Right ventricle myocardium superior (tissue), 1 donor: Measurements from ENCODE around the gene TMEM74B. TPM values are rescaled to one million over a fixed set of nuclear protein-coding genes. Genes with fewer than 3 reads are reported as not detected.
"Not testable (repeated sequence)": the region's sequence is repeated elsewhere in the genome, so short reads cannot be mapped to it uniquely, and the experiment has no call there.

Experiments used
- ATAC-seq: fragments of 200-7000 bp; cut with Tn5 transposase; one replicate; pipeline ENCODE4 v1.9.1; 2020; ENCODE audit warnings: mild to moderate bottlenecking; ENCODE audit not compliant: poor library complexity
- DNase-seq: peaks from one replicate; pipeline ENCODE4 v3.0.0-alpha.2; 2020
- intact Hi-C: fragments of 100-400 bp; cut with DNase I; formaldehyde crosslinking; loops from one replicate; pipeline ENCODE4 v1.11.2; 2022
- total RNA-seq: library from RNA; stranded (reverse); fragmentation: NEBNext Ultra II Directional; extraction: Animal tissue kit (Norgen Biotek cat#: 25700); gene quantifications from one replicate; pipeline ENCODE4 v1.2.1, GENCODE V29; 2021
- donor health status: DM: no; HTN: yes; CAD: no; lungs with severe emphysema.

TMEM74B gene
- total RNA-seq, 1 donor from 2014 or later = 5.2 TPM

DNA sequence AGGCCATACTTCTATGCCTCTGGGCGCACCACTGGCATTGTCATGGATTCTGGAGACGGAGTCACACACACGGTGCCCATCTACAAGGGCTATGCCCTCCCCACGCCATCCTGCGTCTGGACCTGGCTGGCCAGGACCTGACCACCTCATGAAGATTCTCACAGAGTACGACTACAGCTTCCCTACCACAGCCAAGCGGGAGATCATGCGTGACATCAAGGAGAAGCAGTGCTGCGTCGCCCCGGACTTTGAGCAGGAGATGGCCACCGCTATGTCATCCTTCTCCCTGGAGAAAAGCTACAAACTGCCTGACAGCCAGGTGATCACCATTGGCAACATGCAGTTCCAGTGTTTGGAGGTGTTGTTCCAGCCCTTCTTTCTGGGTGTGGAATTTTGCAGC, 23.8 kb downstream of the TMEM74B start:
- ATAC-seq (no peak), DNase-seq (no peak)
- intact Hi-C loops = no loop called here

DNA sequence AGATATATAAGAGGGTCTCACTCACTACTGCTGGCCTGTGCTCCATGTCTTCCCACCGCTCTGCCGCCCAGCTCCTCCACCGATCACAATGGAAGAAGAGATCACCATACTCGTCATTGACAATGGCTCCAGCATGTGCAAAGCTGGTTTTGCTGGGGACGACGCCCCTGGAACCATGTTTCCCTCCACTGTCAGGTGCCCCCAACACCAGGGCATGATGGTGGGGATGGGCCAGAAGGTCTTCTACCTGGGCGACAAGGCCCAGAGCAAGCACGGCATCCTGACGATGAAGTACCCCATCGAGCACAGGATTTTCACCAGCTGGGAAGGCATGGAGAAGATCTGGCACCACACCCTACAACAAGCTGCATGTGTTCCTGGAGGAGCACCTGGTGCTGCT, 24.3 kb downstream of the TMEM74B start:
- DNase-seq (no peak), ATAC-seq (no peak)
- intact Hi-C loops = no loop called here

DNA sequence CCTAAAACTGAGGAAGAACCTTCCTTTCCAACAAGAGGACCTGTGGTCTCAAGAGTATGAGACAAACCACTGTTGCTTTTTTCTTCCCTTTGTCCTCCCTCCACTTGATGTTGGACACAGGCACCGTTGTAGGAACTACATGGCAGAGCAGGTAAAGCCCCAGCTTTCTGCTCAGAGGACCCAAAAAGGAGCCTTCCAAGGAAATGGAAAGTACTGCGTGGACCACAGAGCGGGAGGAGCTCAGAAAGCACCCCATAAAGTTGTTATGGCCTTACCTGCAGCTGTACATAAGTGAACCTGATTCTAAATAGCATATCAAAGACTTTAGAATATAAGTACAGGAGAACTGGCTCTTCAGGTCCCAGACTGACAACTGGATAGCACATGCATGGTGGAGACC, 29.4 kb downstream of the TMEM74B start:
- ATAC-seq = no peak
- intact Hi-C loops = no loop called here
- DNase-seq = no peak

DNA sequence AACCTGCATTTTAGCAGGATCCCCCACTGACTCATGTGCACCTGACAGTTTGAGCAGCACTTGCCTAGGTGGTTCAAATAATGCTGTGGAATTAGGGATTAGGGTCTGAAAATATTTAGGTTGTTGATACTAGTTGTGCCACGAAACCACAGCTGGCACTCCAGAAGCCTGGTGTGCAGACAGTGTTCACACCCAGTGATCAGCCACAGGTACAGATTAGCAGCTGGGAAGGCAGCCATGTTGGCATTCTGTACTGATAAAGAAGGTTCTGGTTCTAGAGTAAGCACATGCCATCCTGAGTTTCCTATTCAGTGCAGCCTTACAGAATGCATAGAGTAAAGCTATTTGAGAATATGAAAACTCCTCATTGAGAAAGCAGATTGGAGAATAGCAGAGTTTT, 30.1 kb downstream of the TMEM74B start:
- intact Hi-C loops = no loop called here
- no peak for DNase-seq
- peak; percentile 71 for ATAC-seq

DNA sequence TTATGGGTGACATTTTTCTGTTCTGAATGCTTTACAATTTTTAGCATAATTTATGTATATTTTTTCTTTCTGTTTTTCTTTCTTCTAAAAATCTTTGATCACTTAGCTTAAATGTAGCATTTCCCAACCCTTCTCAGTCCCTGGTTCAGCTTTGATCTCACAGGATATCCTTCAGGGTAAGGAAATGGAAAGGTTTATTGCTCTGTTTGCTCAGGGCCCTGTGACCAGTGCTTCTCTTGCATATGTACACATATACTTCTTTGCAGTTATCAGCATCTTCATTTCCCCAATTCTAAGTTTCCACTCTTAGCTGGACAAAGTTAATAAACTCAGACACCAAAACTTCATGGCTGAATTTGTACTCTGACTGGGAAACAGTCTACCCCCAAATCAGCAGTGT, 30.6 kb downstream of the TMEM74B start:
- DNase-seq (no peak), ATAC-seq (no peak)
- intact Hi-C loops = no loop called here

DNA sequence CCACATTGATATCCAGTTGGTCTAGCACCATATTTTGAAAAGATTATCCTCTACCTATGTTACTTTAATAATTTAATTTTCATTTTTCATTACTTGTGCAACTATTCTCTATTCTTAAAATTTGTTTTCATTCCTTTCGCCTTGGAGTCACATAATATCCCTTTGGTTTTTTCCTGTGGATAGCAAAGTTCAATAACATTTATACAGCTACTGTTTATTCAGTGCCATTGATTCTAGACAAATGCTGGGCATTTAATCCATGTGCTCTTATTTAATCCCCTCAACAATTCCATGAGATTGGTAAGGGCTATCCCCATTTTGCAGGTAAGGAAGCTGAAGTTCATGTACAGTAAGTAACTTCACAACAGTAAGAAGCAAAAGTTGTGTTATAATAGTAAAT, 33.8 kb downstream of the TMEM74B start:
- DNase-seq (no peak), ATAC-seq (no peak)
- intact Hi-C loops = no loop called here

DNA sequence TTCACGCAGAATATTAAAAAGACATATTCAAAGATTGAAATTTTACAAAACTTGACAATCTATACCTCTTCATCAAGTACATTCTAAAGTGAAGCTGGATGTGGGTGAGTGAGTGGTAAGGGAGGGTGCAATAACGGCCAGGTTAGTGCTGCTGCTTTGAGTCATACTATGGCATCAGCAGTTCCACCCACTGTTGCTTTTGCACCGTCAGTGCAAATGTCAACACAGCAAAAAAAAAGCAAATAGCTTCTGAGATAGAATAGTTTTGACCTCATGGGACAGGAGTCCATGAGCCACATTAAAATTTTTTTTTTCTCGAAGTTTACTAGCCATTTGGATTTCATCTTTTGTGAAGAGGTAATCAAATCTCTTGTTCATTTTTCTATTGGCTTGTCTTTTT, 34.6 kb downstream of the TMEM74B start:
- ATAC-seq (no peak), DNase-seq (no peak)
- intact Hi-C loops = no loop called here

DNA sequence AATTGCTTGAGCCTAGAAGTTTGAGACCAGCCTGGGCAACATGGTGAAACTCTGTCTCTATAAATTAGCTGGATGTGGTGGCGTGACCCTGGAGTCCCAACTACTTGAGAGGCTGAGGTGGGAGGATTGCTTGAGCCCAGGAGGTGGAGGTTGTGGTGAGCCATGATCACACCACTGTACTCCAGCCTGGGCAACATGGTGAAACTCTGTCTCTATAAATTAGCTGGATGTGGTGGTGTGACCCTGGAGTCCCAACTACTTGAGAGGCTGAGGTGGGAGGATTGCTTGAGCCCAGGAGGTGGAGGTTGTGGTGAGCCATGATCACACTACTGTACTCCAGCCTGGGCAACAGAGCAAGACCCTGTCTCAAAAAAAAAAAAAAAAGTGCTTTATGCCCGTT, 35.0 kb downstream of the TMEM74B start:
- DNase-seq, intact Hi-C loops, ATAC-seq: not testable (repeated sequence)

DNA sequence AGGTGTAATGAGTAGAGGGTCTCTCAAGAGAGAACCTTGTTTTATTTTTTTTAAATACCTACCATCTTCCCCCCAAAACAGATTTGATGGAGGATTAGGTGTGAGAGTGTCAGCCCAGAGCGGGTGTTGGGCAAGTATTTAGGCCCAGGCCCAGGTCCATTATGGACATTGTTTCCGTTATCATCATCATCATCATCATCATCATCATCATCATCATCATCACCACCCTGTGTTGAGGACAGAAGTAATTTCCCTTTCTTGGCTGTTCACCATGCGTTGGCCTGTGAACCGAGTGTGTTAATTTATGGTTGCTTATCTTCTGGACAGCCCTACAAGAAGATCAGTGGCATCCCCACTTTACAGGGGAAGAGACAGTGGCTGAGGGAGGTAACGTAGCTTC, 37.8 kb downstream of the TMEM74B start:
- no peak for DNase-seq
- no peak for ATAC-seq
- intact Hi-C loops = no loop called here

DNA sequence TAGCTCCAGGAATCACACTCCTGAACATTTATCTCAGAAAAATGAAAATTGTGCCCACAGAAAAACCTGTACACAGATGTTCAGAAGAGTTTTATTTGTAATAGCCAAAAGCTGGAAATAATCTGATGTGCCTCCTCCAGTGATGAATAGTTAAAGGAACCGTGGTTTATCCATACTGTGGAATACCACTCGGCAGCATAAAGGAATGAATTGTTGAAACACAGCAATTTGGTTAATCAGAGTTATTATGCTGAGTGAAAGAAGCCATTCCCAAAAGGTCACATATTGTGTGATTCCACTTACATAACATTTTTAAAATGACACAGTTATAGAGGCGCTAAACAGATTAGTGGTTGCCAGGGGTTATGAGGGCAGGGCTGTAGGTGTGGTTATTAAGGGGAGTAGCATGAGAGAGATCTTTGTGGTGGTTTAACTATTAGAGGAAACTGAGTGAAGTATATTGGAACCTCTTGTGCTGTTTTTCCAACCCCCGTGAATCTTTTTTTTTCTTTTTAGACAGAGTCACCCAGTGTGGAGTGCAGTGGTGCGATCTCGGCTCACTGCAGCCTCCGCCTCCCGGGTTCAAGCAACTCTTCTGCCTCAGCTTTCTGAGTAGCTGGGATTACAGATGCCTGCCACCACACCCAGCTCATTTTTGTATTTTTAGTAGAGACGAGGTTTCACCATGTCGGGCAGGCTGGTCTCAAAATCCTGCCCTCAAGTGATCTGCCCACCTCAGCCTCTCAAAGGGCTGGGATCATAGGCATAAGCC, 40.2 kb downstream of the TMEM74B start:
- intact Hi-C loops = no loop called here
- DNase-seq (no peak), ATAC-seq (peak; percentile 75)

DNA sequence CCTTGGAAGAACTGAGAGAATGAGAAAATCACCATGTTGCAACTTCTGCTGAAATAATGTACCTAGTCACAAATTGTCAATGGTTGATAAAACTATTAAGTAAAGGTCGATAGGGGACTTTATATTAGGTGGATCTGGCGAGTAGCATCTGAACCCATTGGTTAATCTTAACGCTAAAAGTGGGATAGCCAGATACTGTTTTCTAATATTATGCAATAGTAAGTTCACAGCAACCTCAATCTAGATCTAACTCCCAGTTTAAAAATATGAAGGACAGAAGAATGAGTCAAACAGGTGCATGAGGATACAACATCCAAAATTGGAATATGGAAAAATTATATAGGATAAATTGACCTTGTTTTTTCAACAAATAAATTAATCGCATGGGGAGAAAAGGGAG, 47.5 kb downstream of the TMEM74B start:
- DNase-seq = no peak
- ATAC-seq = no peak
- intact Hi-C loops = no loop called here

DNA sequence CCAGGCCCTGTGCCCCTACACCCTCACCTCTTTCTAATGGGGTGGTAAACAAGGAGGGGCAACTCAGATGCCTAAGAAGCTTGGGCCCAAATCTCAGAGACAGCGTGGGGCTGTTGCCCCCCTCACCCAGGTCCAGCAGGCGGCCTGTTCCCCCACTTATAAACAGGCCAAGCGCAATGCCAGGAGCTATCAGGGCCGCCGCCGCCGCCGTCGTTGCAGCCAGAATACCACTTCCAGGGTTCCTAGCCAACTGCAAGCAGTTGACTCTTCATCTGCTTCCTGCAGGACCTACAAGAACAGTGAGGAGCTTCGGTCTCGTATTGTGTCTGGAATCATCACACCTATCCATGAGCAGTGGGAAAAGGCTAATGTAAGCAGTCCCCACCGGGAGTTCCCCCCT, 49.9 kb downstream of the TMEM74B start:
- DNase-seq = no peak
- no peak for ATAC-seq
- intact Hi-C loops = no loop called here

DNA sequence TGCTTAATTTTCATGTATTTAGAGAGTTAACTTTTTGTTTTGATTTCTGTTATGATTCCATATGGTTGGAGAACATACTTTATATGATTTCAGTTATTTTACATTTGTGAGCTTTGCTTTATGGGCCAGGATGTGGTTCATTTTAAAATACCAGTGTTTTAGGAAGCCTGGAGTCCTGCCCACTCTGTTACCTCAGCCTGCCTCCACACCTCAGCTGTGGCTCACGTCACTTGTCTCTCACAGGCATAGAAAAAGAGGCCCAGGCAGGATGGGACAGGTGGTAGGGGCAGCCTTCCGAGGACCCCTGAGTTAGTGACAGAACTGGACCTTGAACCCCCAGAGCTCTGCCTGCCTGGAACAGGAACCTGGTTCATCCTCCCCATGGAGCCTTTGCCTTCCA, 50.4 kb downstream of the TMEM74B start:
- intact Hi-C loops = no loop called here
- no peak for DNase-seq
- no peak for ATAC-seq

DNA sequence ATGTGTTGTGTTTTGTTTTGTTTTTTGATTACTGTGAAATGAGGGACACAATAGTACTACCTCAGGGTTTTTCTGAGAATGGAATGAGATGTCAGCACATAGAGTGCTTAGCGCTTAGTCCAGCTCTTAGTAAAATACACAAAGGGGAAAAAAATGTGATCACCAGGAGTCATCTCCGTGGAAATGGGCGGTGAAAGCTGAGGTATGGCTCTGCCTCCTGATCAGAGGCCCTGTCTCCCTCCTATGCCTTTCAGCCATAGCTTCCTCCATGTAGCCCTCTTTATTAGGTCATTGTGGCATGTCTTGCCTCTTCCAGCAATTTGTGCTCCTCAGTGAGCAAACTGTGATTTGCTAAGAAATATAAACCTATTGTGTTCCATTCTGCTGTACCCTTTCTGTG, 53.4 kb downstream of the TMEM74B start:
- intact Hi-C loops = no loop called here
- DNase-seq (no peak), ATAC-seq (no peak)

DNA sequence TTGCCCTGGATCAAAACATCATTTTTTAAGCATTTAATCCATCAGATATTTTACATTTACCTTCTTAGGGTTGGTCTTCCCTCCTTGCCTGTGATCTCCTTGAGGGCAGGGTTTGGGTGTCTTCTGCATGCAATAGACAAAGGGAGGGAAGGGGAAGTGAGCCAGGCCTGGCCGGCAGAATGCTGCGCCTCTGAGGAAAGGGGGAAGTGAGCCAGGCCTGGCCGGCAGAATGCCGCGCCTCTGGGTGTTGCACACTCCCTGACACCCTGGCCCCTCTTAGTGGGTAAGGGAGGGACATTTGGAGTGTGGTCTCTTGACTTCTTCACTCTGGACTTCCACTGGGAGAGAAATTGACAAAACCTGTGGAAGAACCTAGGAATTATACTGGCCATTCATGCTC, 53.9 kb downstream of the TMEM74B start:
- ATAC-seq (peak; percentile 76), DNase-seq (peak; percentile 74)
- intact Hi-C loops = no loop called here

Other genes with a start within 250 kb of the TMEM74B start
- gene RSPO4, start 182.7 kb downstream of the TMEM74B start, total RNA-seq = not detected
- gene PSMF1, start 66.4 kb downstream of the TMEM74B start, total RNA-seq = 121 TPM
- gene C20orf202, start 18.5 kb upstream of the TMEM74B start, total RNA-seq = 0.35 TPM
- not detected for gene RAD21L1, start 41.1 kb upstream of the TMEM74B start, total RNA-seq
- gene SNPH, start 81.3 kb upstream of the TMEM74B start, total RNA-seq = 8.9 TPM
- 2.5 TPM for gene SDCBP2, start 144.2 kb upstream of the TMEM74B start, total RNA-seq
- gene FKBP1A, start 208.1 kb upstream of the TMEM74B start, total RNA-seq = 112 TPM